GM19452 (cell line): ENCODE results near the gene BLOC1S4.
A peak's percentile ranks its signal among the peaks of the same experiment; 100 is the strongest.
"Not testable (repeated sequence)": the region's sequence is repeated elsewhere in the genome, so short reads cannot be mapped to it uniquely, and the experiment has no call there.

Experiments
- ATAC-seq: cut with Tn5 transposase; IDR thresholded peaks from one replicate; pipeline ENCODE4 v1.9.1; 2021; ENCODE audit not compliant: unreplicated experiment

BLOC1S4 gene, protein sequence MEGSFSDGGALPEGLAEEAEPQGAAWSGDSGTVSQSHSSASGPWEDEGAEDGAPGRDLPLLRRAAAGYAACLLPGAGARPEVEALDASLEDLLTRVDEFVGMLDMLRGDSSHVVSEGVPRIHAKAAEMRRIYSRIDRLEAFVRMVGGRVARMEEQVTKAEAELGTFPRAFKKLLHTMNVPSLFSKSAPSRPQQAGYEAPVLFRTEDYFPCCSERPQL

DNA sequence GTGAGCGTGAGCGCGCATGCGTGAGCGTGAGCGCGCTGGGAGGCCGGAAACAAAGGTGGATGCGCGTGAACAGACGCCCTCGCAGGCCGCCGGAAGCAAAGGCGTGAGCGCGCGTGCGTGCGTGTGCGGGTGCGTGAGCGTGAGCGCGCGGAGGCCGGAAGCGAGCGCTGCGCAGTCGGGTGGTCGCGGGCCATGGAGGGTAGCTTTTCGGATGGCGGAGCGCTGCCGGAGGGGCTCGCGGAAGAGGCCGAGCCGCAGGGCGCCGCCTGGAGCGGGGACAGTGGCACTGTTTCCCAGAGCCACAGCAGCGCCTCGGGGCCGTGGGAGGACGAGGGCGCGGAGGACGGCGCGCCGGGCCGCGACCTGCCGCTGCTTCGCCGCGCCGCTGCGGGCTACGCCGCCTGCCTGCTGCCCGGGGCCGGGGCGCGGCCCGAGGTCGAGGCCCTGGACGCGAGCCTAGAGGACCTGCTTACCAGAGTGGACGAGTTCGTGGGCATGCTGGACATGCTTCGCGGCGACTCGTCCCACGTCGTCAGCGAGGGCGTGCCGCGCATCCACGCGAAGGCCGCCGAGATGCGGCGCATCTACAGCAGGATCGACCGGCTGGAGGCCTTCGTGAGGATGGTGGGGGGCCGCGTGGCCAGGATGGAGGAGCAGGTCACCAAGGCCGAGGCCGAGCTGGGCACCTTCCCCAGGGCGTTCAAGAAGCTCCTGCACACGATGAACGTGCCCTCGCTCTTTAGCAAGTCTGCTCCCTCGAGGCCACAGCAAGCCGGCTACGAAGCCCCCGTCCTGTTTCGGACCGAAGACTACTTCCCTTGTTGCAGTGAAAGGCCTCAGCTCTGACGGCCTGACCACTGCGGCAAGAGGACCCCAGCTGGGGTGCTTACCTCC lies at the start of gene BLOC1S4:
Gene BLOC1S4, plus strand, starts transcription at position 157 of the 894 bp plus-strand sequence. Its CDS starts 36 bp downstream, at position 193.
- peak; percentile 81 for ATAC-seq

DNA sequence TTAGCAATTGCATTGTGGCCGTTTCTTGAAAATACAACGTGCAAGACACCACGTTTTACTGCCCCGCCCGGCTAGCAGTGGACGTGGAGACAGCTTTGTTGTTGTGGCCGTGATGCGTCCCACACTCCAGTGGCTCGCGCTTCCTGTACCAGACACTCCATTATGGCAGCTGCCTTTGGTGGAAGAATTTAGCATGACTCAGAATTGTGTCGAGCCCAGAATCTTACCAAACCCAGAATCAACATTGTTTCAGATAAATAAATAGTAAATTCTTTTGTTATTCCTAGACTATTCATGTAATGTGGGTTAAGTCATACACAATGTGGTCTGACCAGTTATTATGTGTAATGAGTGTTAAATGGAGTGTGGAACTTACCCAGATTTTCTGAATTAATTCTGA lies 47.6 kb upstream of the BLOC1S4 start:
- ATAC-seq: no peak

DNA sequence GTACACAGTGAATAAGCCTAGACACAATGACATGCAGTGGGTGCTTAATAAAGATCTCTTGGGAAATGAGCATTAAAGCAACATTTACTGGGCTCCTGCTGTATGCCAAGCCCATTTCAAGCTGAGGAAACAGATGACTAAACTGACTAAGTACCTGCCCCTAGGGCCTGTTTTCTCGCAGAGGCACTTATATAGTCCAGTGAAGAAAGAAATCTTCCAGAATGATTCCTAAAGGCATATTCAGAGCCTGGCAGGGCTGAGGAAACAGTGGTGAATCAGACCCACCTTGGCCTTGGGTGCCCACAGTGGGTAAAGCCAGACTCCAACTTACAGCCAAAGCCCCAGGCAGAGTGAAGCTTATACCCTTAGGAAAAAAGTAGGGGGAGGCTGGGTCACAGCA lies 44.3 kb upstream of the BLOC1S4 start:
- no peak for ATAC-seq

DNA sequence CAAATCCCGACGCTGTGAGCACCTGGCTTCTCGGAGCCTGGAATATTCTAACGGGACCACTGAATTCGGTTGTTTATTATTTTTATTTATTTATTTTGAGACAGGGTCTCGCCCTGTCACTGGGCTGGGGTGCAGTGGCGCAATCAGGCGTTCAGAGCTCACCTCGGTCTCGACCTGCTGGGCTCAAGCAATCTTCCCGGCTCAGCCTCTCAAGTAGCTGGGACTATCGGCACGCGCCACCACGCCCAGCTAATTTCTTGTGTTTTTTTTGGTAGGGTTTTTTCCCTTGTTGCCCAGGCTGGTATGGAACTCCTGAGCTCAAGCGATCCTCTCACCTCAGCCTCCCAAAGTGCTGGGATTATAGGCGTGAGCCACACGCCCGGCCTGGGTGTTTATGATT lies 43.8 kb upstream of the BLOC1S4 start:
- no peak for ATAC-seq

DNA sequence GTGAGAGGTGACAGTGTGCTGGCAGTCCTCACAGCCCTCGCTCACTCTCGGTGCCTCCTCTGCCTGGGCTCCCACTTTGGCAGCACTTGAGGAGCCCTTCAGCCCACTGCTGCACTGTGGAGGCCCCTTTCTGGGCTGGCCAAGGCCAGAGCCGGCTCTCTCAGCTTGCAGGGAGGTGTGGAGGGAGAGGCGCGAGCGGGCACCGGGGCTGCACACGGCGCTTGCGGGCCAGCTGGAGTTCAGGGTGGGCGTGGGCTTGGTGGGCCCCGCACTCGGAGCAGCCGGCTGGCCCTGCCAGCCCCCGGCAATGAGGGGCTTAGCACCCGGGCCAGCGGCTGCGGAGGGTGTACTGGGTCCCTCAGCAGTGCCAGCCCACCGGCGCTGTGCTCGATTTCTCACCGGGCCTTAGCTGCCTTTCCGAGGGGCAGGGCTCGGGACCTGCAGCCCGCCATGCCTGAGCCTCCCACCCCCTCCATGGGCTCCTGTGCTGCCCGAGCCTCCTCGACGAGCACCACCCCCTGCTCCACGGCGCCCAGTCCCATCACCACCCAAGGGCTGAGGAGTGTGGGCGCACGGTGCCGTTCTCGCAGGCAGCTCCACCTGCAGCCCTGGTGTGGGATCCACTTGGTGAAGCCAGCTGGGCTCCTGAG lies 43.3 kb upstream of the BLOC1S4 start:
- not testable (repeated sequence) for ATAC-seq

DNA sequence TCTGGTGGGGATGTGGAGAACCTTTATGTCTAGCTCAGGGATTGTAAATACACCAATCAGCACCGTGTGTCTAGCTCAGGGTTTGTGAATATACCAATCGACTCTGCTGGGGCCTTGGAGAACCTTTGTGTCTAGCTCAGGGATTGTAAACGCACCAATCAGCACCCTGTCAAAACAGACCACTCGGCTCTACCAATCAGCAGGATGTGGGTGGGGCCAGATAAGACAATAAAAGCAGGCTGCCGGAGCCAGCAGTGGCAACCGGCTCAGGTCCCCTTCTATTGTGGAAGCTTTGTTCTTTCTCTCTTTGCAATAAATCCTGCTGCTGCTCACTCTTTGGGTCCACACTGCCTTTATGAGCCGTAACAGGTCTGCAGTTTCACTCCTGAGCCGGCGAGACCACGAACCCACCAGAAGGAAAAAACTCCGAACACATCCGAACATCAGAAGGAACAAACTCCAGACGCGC lies 42.7 kb upstream of the BLOC1S4 start:
- ATAC-seq: not testable (repeated sequence)

DNA sequence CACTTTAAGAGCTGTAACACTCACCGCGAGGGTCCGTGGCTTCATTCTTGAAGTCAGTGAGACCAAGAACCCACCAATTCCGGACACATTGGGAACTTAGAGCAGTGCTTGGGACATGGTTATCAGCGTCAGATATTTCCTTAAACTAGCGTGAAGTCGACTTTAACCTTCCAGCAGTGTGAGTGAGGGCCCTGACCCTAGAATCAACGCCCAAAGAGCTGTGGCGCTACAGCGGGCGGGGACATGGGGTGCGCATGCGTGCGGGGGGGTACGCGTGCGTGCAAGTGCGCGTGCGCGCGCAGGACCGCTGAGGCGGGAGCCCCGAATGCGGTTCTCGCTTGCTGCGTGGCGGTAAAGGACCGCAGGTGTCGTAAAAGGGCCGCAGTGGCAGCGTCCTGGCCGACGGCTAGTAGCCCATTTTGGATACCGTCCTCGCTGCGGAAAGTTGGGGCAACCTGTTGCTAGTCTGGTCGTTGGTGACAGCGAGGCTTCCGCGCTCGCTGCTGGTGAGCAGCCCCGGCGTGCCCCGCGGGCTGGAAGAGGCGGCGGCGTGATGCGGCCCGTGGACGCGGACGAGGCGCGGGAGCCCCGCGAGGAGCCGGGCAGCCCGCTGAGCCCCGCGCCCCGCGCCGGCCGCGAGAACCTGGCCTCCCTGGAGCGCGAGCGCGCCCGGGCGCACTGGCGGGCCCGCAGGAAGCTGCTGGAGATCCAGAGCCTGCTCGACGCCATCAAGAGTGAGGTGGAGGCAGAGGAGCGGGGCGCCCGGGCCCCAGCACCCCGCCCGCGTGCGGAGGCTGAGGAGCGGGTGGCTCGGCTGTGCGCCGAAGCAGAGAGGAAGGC lies 42.1 kb upstream of the BLOC1S4 start:
- peak; percentile 72 for ATAC-seq

DNA sequence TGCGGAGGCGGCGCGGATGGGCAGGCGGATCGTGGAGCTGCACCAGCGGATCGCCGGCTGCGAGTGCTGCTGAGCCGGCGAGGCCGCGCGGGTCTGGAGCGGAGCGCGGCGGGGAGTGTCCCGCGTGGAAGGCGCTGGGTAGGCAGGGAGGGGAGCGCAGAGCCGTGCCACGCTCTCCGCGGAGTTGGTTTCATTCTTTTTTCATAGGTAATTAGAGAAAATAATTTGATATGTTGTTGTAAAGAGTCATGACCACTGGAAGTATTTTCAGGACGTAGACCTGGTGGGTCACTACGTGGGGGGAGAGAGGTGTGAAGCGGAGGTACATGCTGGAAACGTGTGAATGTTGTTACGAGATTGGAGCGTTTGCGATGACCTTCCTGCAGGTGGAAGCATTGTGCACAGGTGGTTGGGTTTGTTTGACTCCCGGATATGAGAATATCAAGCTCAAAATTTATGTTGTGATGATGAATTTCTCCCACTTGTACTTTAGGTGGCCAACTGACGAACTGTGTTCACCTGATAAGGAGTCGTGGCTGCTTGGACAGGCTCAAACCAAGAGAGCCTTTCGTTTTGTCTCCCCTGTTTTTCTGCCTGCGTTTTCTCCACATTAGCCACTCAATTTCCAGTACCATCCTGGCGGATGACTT lies 41.3 kb upstream of the BLOC1S4 start:
- peak; percentile 39 for ATAC-seq

DNA sequence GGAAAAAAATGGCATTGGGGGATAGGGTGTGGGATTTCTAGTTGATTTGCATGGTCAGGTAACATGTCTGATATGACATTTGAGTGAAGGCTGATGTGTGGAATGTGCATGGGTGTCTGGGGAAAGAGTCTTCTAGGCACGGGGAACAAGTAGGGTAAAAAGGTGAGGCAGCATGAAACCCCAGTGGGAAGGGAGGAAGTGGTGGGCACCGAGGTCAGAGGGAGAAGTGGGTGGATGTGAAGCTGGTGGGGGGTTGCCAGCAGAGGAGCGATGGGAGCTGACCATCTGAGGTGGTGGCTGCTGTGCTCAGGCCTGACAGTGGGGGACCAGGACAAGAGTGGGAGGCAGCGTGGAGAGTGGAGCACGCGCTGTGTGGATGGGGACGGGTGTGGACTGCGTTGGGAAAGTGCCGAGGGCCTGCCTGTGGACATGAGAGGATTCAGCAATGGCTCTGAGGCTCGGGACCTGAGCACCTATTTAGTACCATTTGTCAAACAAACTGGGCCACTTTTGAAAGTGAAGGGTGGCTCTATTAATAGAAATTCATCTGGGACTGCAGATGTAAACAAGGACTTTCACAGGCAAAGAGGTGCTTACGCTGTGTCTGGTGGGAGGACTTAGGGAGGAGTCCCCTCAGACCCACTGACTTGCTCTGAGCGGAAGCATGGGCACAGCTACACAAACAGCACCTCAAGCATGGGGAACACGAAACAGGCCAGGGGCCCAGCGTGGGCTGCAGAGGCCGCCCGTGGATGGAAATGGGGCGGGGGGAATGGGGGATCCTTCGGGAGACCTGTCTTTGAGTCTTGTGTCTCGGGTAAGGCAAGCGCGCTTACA lies 39.0 kb upstream of the BLOC1S4 start:
- no peak for ATAC-seq

DNA sequence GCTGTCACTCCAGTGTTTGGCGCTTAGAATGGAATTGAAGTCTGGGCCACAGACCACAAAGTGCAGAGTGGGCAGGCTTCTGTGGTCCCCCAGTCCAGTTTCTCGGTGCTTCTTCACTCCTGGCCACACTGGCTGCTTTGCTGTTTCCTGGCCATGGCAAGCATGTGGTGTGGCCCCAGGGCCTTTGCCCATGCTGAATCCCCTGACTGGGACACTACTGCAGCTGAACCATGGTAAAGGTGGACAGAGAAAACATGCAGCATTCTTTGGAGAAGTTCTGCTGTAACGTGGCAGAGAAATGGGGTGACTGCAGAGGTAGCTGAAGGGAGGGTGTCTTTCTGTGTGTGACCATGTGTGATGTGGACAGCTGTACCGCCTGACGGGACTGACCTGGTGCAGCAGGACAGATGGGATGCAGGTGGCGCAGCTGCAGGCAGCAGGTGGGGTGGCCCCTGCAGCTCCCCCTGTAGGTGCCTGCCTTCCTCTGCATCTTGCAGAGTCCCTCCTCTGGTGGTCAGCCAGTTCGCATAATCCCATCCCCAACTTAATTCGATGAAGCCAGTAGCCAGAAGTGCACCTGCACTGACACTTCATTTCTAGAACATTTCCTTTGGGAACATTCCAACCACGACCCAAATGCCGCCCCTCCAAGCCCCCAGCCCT lies 35.5 kb upstream of the BLOC1S4 start:
- no peak for ATAC-seq

DNA sequence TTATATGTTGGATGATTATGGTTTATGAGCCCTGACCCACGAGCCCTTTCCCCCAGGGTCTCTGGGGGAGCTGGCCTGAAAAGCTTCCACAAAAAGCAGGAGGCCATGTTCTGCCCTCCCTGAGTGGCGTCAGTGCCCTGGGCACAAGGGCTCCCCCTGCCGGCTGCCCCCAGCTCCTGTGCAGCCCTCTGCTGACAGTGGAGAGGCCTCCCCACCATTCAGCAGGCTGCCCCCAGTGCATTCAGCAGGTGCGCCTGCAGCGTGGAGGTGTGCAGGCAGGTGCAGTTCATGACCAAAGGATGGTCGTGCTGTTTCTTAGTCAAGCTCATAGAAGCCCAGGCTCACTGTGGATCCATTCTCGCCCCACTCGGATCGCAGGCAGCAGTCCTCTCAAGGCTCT lies 34.8 kb upstream of the BLOC1S4 start:
- no peak for ATAC-seq

DNA sequence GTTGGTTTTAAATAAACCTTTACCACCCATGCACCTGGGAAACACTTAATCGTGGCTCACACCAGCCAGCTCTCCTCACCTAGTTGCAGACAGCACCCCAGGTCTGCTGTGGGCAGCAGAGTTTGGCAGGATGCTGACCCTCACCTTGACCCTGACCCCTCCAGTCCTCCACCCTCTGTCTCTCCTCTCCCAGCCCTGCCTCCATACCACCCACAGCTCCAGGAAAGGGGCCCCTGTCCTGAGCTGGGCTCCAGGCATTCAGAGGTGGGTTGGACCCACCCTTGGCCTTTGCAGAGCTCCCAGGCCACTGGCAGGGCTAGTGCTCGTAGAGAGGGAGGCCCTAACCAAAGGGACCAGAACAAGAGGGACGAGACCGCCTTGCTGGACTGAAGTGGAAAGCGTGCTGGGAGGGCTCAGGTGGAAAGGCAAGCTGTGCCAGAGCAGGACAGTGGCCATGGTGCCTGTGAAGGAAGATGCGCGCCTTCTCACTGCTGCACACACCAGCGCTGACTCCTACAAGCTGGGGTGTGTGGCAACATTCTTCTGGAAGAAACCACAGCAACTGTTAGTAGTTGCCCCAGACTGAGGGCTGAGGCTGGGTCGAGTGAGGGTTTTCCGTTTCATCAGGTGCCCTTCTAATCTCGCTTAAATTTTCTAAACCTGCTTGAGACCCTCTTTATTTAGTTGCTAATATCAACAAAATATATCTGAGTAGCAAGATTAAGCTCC lies 32.9 kb upstream of the BLOC1S4 start:
- ATAC-seq: no peak

DNA sequence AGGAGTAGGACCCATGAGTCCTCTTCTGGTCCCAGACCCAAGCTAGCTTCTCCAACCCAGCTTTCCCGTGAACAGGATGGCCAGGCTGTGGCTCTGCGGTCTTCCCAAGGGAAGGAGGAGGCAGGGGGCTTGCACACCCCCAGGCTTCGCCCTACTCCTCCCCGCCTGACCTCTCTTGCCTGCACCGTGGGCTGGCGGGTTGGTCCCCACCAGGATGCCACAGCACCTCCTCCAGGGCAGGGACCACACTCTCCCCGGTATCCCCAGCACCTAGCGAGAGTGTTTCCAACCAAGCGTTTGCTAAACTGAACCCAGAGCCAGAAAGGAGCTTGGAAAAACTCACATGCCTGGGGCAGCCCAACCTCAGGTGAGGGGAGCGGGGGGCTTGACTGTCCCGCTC lies 31.3 kb upstream of the BLOC1S4 start:
- no peak for ATAC-seq

DNA sequence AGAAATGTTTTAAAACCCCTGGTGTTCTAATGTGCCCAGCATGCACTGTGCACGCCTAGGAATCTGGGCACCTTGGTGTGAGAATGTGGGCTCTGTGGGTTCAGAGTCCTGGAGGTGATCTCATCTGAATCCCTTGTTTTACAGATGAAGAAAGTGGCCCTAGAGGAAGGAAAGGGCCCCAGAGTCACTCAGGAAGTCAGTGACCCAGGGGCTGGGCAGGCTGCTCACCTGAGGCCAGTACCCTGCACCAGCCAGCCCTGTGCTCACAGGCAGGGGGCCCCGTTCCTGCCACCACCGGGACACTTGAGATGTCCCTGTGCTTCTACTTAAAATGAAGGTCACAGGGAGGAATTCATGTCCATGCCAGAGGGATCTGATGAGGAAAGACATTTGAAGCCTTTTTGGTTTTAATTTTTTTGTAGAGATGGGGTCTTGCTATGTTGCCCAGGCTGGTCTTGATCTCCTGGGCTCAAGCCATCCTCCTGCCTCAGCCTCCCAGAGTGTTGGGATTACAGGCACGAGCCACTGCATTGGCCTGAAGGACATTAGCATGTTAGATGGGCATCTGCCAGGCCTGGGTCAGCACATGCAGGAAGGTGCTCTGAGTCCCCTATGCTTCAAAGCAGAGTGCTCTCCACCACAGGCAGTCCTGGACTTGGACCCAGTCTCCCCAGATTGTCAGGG lies 29.7 kb upstream of the BLOC1S4 start:
- no peak for ATAC-seq

DNA sequence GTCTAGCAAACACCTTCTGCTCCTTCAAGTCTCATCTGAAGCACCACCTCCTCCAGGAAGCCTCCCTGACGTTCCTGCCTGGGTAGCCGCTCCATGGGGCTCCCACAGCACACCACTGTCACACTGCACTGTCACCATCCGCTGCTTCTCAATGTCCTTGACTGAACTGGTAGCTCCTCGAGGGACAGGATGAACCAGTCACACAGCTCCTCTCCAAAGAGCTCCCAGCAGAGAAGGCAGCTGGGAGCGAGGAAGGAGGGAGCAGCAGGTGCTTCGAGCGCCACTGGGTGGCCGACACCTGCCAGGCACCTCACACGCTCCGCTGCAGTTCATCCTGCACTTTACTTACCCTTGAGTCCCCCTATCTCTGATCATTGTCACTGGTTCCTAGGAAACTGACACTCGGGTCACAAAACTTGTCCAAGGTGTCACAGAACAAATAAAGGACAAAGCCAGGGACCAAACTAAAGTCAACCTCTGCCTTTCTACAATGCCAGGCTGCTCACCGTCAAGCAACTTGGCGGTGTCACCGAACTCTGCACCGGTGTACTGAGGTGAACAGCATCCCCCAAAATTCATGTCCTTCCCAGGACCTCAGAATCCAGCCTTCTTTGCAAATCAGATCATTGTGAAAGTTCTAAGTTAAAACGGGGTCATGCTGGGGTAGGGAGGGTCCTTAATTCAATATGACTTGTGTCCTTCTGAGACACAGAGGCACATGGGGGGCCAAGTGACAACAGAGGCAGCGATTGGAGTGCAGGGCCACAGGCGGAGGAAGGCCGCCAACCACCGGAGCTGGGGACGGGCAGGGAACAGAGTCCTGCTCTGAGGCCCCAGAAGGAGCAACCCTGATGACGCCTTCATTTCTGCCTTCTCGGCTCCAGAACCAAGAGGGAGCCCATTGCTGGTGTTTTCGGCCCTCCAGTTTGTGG lies 27.8 kb upstream of the BLOC1S4 start:
- no peak for ATAC-seq

DNA sequence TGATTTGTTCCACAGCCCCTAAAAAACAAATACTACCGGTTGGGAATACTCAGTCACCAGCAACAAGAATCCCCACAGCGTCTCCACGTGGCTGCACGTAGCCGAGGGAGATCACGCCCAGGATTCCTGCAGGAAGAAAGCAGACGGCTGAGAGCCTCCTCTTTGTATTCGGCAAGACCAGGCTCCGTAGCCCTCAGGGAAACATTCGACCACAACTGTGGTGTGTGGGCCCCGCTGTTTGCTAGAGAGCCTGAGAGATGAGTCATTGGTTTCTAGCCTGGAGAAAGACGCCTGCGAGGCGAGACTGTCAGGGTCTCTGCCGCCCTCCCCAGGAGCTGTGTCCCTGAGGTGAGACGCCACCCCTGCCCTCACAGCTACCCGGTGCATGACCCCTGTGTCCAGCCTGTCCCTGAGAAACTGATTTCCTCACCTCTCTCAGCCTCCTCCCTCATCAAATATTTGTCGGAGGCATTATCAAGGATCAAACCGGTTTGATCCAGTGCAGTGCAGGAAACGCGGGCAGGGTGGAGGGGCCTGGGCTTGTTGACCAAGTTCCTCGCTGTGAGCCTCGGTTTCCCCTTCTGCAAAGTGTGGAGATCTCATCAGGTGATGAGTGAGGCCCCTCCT lies 27.0 kb upstream of the BLOC1S4 start:
- peak; percentile 76 for ATAC-seq
